Renal pelvis (tissue), 4 donors: Measurements from ENCODE around the gene NXN. TPM values are rescaled to one million over a fixed set of nuclear protein-coding genes. Genes with fewer than 3 reads are reported as not detected.
"Not testable (repeated sequence)": the region's sequence is repeated elsewhere in the genome, so short reads cannot be mapped to it uniquely, and the experiment has no call there.

Experiments
- DNase-seq: peaks from one replicate; pipeline ENCODE4 v3.0.0-alpha.2; 2013
- polyA plus RNA-seq, 3 donors: library from polyadenylated mRNA; unstranded; fragments of 120-200 nt; gene quantifications; one replicate each; pipeline ENCODE4 v1.2.1, GENCODE V29; 2013; ENCODE audit not compliant: insufficient read length in 3 of 3

NXN gene
- polyA plus RNA-seq, 3 donors: 35.4 to 38.2 (median 37.8) TPM

DNA sequence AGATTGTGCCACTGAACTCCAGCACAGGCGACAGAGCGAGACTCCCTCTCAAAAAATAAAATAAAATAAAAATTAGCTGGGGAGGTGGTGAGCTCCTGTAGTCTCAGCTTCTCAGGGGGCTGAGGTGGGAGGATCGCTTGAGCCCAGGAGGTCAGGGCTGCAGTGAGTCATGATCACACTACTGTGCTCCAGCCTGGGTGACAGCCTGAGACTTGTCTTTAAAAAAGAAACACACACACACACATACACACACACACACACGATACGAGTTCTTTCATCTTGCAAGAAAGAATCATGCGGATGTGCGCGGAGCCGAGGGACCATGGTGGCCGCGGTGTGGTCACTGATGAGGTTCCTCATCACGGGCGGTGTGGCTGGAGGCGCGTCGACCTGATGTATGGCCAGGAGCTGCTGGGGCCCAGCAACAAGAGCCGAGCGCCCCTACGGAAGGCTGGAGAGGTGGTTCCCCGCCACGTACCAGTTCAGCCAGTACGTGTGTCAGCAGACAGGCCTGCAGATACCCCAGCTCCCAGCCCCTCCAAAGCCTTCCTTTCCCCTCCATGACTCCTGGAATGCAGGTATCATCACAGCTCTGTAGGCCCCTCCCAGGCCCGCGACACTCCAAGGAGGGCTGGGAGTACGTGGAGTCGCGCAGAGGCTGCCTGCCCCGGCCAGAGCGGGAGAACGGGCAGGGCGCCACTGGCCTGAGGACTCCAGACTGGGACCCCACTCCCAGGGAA is 20.7 kb downstream of the NXN start:
- DNase-seq: no peak

DNA sequence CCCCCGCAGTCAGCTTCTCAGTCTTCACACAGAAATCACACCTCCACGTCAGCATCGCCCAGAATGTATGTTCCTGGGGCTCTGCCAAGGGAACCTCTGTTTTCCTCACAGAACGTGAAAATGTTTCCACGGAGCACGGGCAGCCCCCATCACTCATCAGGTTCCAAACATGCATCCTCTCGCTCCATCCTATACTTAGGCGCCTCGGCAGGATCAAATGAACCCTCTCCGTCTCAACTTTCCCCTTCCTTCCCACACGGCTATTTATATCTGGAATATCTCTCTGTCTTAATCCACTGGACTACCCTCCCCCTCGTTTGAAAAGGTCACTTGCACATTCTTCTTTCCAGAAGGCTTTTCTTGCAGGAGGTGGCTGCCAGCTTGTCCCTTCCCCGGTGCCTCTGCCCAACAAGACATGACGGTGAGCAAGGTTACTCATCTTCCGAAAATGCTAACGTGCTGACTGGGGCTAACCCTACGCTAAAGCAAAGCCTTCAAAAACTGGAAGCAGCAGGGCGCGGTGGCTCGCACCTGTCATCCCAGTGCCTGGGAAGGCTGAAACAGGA is 21.6 kb downstream of the NXN start:
- DNase-seq: no peak

DNA sequence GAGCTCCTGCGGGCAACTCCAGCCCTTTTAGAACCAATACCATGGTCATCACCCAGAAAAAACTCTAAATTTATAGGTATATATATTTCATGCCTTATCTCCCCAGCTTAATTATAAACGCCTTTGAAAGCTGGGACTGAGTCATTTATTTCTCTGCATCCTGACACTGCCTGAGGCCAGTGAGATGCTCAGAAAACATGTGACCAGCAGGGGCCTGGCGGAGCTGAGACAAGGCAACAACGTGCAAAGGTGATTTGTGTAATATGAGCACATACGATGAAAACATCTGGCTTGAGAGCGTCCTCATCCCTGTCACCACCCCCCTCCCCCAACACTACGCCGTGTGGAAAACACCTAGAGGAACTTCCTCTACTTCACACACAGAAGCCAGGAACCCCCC is 22.7 kb downstream of the NXN start:
- no peak for DNase-seq

DNA sequence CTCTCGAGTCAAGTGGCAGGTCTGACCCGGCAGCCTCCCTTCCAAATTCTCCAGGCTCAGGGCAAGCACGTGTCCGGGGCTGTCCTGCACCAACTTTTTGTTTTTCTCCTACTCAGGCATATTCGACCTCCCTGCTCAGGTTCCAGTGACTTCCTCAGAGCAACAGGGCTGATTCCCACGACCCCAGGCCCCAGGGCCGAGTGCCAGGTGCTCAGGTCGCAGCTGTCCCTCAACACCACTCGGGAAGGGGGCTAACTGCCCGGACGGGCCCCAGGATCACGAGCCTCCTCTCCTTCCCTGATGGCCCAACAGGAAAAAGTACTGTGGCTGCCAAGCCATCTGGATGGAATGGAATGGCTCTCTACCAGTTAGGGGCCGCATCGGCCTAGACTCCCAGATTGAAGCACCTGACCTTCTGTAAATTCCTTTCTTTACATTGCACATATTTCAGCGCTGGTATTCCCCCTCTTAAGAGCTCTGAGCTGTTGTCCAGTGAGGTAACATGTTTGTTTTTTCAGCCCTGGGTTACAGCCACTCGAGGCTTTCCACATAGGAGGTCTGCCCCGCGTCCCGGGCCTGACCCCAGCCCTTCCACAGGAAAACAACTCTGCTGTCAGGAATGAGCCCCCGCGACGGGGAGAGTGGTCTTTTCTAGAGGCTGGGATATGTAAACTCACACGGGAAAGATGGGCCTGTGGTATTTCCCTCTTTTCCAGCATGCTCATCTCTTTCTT is 25.0 kb downstream of the NXN start:
- DNase-seq: no peak

DNA sequence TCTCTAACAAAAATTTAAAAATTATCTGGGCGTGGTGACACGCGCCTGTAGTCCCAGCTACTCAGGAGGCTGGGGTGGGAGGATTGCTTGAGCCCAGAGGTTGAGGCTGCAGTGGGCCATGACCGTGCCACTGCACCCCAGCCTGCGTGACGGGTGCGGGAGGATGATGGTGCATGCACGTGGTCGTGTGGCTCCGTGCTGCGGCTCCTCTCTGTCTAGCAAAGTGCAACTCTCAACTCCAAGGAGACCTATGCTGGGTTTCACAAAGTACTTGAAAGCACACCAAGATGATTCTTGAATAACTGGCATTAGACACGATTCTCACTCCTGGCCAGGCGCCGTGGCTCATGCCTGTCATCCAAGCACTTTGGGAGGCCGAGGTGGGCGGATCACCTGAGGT is 25.8 kb downstream of the NXN start:
- no peak for DNase-seq

DNA sequence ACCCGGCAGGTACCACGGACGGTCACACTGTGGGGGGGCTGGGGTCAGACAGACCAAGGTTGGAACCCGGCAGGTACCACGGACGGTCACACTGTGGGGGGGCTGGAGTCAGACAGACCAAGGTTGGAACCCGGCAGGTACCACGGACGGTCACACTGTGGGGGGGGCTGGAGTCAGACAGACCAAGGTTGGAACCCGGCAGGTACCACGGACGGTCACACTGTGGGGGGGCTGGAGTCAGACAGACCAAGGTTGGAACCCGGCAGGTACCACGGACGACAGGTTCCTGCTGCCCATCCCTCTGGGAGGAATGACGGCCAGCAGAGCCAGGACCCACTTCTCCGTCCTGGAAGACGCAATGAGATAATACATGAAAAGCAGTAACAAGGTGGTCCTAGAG is 27.0 kb downstream of the NXN start:
- not testable (repeated sequence) for DNase-seq

DNA sequence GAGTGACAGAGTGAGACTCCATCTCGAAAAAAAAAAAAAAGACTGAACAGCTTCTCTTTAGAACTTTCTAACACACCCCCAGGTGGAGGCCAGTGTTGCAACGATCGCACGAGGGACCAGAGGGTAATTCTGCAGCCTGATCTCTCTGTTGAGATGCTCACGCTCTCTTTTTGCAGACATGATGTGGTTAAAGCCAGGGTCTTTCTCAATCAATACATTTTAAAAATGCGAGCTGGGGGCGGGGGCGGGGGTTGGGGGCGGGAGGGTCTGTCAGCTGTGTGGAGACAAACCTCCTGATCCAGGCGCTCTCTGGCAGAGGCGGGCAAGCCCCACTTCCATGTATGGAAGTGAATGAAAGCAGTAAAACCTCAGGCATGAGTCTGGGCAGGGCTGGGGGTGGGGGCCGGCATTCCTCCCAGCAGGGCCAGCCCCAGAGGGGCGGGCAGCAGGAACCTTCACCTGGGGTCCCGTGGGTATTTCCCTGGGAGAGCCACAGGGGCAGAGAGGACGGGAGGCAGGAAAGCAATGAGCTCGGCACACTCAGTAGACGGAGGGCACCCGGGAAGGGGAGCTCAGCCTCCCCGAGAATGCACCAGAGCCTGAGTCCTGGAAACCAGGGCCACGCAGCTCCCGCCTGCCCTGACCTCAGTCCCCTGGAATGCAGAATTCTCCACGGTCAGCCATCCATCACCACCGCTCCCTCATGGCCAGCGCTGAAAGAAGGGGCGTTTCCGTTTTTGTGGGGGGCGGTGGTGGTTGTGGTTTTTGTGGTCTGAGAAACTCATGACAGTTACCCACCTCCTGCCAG is 28.0 kb downstream of the NXN start:
- peak; percentile 89 for DNase-seq

DNA sequence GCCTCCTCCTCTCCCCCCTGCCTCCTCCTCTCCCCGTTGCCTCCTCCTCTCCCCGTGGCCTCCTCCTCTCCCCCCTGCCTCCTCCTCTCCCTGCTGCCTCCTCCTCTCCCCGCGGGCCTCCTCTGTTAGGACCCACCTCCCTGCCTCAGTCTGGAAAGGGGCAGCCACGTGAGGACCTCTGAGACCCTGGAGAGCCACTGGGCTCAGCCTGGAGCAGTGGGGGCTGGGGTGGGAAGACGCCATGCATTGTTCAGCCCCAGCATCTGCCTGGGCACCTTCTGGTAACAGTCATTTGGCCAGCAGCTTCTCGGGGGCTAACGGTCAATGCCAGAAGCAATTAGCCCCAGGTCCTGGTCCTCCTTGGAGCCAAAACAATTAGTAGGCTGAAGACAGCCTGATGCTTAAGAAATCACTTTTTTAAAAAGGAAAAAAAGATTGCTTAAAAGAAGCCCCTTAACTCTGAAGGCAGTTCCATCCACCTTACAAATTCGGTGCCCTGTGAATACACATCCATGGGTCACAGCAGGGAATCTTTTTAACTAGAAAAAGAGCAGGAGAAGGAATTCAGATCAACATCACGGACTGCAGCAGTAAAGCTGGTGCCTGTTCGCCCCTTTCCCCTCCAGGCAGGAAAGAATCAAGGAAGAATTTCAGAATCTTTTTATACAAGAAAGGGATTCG is 29.8 kb downstream of the NXN start:
- no peak for DNase-seq

DNA sequence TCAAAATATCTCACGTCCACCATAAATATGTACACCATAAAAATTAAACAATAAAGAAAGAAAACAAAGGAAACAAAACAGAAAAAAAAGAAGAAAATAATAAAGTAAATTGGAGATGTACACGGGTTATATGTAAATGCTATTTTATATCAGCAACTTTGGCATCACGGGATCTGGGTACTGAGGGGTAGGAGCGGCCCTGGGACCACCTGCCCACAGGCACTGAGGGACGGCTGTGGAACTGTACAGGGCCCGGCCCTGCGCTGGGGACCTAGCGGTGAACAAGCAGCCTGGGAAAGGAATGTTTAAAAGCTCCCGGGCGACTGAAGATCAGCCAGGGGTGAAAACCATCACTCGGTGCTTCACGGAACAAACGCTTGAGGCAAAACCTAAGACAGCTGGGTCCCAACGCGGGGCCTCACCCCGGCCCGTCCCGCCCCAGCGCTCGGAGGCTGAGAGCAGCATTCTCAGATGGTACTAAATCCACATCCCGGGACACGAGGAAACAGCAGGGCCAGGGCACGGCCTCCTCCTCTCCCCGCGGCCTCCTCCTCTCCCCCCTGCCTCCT is 31.2 kb downstream of the NXN start:
- no peak for DNase-seq

DNA sequence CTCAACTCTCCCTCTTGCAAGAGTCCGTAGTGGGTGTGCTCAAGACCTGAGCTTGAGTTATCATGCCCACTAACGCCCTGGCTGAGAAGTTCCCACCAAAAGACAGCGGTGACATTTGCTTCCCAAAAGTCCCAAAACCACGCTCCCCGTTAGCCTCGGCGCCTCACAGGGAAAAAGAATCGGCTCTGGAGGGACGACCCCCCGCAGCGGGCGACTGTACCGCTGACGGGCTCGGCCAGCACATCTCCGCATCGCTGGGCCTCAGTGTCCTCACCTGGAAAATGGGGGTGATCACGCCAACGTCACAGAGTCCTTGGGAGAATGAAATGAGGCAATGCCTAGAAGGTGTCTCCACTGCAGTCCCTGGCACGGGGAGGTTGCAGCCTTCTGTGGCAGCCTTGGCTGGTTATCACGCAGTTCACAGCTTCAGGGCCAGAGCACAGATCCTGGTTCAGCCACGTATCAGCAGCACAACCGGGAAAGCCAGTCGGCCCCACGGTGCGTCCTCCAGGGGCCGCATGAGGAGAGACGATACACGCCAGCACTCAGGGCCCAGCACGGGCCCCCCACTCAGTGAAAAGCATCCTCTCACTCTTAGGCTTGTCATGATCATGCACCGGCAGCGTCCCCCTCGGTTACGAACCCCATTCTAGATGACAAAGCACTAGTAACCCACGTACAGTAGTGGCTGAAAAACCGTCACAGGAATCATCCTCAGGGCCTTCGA is 32.9 kb downstream of the NXN start:
- no peak for DNase-seq

DNA sequence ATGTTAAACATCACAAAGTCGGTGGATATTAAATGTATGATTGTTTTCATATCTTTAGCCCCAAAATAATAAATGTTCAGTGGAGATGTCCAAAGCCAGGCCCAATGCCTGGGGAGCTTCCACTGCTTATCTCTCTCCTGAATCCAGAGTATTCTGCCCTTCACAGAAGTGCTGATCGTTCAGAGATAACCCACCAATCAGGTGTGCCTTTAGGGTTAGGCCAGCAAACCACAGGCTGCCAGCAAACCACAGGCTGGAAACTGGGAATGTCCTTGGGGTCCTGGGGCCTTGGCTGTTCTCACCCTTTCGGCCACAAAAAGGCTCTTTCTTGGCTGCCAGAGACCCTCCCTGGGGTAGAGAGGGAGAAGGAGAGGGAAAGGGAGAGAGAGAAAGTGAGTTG is 33.9 kb downstream of the NXN start:
- DNase-seq: no peak

DNA sequence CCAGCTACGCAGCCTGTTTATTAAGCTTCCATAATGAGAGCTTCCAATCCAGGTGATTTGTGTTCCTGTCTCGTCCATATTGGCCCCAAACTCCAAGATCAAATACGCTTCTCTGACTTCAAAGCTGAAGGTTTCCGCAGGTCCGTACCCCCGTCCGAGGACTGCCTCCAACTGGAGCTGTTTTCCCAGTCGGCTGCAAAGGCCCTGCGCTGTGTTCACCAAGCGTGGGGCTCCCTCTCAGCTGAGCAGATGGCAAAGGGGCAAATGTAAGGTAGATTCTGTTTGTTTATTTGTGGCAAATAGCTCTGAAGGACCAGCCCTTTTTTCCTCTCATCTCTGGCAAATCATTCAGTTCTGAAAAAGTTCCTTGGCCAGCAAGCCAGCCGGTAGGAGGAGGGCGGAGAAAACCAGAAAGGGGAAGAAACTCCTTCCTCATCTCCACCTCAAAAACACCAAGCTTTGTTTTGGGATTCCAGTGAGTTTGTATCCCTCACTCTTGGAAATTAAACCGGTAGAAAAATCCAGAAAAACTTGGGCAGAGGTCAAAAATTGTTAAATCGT is 35.2 kb downstream of the NXN start:
- DNase-seq: no peak

DNA sequence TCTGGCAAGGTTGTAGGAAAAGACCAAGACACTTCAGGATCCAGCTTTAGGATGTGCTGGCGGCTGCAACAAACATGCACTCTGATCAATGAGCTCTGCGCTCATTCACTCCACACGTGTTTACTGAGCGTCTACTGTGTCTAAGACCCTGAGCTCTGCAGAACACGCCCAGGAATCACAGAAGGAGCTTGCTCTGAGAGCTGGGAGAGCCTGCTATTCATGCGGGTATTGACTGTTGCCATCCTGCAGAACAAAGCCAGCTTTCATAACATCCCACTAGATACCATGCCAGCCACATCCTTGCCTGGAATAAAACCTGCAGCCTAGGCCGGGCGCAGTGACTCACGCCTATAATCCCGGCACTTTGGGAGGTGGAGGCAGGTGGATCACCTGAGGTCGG is 44.1 kb downstream of the NXN start:
- no peak for DNase-seq

DNA sequence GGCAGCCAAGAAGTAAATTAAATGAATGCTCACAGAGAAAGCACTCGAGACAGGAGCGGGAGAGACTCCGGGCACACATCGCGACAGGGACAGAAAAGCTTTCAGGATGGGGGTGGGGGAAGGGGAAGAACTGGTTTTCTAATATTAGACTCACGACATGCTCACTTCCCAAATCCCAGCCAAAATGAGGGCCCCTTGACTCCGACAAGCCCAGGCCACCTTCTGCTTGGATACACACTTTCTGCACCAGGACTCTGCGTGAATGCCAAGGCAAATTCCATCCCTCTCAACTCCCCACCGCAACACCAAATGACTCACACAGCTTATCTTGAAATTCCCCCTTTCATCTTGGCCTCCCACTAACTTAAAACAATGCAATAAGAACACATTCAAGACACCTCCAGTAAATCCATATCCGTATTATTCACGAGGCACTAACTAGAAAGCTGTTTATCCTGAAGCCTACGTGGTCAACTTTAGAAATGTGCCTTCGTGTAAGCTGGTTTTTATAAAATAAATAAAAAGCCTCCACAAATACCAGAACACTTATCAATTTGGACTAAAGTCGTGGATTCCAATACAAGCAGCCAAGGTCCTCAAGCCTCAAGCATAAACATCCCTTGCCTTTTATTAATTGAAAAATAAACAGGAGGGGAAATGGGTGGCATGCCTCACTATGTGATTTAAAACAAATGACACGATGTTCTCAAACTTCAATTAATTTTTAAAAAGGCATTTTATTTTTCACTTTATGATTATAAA is 46.1 kb downstream of the NXN start:
- DNase-seq: no peak

DNA sequence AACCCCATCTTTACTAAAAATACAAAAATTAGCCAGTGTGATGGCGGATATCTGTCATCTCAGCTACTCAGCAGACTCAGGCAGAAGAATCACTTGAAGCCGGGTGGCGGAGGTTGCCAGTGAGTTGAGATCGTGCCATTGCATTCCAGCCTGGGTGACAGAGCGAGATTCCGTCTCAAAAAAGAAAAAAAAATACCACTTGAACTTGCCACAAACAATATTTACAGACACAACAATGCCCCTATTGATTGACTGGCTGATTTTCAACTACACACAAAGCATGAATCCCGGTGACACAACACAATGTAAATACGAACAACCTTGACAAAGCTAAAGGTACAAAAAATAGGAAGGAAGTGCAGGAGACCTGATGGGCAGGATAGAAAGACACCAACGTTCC is 49.3 kb downstream of the NXN start:
- no peak for DNase-seq

DNA sequence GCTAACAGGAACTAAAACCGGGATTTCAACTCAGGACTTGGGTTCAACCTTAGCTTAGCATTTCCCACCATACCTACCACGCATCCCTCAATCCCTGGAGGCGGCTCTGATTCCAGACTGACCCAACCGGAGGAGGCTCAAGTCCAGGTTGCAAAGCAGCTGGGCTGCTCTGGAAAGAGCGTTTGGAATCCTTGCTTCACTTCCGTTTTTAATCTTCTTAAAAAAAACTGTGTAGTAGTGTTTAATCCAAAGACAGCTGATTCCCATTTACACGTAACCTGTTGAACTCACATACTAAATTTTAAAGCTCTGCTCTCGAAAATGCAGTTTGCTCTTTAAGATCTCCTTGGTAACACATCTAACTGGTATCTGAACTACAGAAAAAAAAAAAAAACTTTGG is 50.0 kb downstream of the NXN start:
- DNase-seq: no peak

DNA sequence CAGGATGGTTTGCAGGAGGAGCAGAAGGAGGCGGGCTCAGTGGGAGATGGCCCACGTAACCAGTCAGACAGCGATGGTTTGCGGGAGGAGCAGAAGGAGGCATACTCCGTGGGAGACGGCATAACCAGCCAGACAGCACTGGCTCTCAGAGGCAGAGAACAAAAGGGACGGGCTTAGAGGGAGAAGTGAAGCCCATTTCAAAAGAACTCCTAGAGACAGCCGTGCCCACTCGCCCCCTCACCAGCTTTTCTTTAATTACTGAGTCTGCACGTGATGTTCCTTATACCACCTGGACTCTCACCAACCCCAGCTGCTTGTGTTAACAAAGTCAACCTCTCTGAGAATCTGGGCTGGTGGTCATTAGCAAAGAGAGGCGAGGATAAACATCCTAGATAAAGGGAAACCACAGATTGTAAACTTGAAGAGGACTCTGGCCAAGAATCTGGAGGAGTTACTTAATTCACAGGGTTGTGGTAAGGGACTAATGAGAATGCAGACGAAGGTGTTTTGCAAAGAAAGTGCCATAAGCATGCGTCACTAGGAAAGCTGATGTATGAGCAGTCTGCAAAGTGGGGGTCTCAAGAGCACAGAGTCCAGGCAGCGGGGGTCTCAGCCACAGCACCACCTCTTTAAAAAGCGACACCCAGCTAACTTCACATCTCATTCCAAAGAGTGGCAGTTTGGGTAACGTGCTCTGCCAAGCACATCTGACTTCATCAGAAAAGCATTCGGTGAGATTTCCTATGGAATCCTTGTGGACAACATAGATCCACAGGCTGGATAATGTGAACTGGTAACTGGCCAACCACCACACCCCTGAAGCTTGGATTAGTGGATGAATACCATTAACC is 51.7 kb downstream of the NXN start:
- DNase-seq: no peak

DNA sequence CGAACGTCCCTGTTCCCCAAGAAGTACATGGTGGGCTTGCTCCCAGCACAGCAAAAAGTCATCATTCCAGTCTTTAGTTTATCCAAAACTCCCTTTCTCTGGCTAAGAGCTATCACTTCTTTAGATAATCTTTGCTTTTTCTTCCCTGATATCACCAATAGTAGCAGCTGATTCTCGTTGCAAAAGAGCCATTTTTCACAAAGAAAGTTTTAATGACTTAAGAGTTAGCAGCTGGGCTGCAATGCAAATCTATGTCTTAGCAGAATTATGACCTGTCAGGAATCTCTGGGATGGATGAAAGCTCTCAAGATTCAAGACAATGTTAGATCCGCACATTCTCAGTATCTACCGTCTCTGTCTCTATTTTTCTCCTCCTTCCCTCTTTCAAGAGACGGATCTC is 53.8 kb downstream of the NXN start:
- DNase-seq: no peak
